GM18861 (cell line): Measurements from ENCODE around the gene SLC28A1.

Experiments
- ATAC-seq: cut with Tn5 transposase; IDR thresholded peaks from one replicate; pipeline ENCODE4 v1.9.1; 2021; ENCODE audit not compliant: unreplicated experiment

SLC28A1 gene

GRCh38 chr15:84929795-84930603 lies 45.5 kb downstream of the SLC28A1 start:
- no peak for ATAC-seq

DNA sequence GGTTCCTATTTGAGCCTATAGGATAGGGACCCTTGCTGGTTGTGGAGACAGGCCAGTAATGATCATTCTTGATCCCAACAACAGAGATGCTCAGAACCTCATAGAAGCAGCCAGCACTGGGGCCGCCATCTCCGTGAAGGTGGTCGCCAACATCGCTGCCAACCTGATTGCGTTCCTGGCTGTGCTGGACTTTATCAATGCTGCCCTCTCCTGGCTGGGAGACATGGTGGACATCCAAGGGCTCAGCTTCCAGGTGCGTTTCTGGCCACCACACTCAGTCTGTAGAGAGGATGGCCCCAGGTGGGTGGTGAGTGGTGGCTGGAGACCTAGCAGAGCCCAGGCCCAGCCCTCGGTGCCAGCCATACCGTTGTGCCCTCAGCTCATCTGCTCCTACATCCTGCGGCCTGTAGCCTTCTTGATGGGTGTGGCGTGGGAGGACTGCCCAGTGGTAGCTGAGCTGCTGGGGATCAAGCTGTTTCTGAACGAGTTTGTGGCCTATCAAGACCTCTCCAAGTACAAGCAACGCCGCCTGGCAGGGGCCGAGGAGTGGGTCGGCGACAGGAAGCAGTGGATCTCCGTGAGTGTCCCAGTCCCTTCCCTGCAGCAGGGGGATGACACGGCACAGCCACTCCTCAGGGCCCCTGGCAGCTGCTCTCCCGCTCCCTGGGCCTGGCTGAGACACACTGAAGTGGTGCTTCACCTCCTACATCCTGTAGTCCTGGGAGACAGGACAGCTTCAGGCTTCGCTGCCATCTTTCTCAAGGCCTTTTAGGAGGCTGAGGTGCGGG lies 50.7 kb downstream of the SLC28A1 start:
- ATAC-seq = no peak

GRCh38 chr15:84937144-84937543 lies 52.7 kb downstream of the SLC28A1 start:
- no peak for ATAC-seq

DNA sequence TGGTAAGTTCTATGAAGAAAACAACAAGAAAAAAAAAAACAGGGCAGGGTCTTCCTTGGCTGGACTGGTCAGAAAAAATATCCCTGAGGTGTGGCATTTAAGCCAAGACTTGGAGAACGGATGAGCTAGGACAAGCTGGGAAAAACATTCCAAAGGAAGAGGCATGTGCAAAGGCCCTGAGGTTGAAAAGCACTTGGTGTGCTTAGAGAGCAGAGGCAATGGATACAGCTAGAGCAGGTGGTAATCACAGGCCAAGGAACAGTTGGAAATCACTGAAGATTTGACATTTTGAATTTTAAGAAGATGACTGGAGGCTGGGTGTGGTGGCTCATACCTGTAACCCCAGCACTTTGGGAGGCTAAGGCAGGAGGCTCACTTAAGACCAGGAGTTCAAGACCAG lies 54.3 kb downstream of the SLC28A1 start:
- ATAC-seq = no peak

DNA sequence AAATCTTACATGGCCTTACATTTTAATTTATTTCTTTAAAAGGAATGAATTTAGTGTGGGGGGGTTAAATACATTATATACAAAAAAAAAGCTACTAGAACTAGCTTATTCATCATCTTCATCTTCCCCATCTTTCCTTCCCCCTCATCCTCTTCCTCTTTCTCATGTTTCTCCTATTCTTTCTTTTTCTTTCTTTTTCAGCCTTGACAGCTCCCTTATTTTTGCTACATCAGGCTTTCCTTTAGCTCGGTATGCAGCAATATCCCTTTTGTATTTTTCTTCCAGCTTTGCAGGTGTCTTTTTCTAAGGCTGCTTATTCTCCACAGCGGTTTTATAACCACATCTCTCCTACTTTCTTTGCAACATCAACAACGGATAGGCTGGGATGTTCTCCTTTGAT lies 55.9 kb downstream of the SLC28A1 start:
- ATAC-seq = no peak

- ATAC-seq = no peak
Observed at GRCh38 chr15:84942456-84942855, 58.0 kb downstream of the SLC28A1 start.

- no peak for ATAC-seq
Observed at GRCh38 chr15:84944311-84944710, 59.8 kb downstream of the SLC28A1 start.

DNA sequence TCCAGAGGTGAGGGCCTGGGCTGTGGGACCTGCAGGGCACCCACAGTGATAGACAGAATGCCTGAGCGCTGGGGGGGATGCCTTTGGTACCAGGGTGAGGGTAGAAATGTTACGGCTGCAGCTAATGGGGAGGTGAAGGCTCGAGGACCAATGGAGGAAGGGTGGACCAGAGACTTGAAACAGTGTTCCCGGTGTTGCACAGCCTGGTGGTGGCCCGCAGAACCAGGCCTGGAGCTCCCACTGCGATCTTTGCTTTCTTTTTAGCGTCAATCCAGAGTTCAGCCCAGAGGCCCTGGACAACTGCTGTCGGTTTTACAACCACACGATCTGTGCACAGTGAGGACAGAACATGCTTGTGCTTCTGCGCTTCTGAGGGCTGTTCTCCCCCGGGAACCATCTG lies 60.4 kb downstream of the SLC28A1 start:
- no peak for ATAC-seq

- no peak for ATAC-seq
Observed at GRCh38 chr15:84946772-84947489, 62.5 kb downstream of the SLC28A1 start.

DNA sequence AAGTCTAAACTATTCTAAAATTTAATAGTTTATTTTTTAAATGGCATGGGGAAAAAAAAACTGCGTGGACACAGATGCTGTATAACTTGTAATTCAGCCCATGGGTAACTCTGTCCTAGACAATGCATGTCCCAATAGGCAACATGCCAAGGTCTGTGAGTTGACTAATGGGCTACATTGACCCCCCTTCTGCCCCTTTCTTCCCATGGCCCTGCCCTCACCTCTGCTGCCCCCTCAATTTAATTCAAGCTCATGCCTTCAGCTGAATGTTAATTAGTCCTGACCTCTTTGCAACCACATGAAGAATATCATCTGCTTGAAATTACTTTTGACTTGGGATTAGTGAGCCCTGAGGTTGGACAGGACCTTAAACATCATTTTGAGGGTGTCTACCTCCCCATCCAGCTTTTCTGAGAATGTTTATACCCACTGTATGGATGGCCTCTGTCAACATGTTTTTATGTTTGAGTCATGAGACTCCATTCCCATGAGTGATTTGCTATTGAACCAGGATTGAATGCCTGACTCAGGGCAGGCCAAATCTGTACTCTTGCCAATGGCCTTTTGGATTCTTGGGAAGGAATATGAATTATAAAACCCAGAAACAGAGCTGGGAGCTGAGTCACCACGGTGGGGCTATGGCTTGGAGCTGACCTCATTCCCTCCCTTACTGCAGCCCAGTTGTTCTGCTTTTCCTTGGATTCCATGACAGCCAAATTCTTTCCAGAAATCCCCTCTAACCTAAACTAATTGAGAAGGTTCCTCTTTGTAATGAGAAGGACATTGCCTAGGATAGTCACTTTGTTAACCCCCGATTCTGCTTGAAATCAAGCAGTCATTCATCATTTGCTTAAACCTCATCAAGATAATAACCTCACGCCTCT lies 63.7 kb downstream of the SLC28A1 start:
- no peak for ATAC-seq

DNA sequence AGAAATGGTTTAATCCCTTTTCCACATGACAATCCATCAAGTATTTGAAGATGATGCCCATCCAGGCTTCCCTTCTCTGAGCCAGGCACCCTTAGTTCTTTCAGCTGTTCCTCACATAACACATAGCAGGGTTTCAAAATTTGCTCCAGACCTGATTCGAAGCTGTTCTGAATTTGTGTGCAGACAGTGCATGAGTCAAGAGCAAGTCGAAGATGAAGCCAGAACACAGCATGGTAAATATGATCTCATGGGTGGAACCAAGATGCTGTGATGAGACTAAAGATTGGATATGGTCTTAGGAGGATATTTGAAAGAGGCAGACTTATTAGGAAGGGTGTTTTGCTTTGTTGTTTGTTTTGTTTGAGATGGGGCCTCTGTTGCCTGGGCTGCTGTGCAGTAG lies 64.6 kb downstream of the SLC28A1 start:
- ATAC-seq = no peak

GRCh38 chr15:84949845-84950569 lies 65.5 kb downstream of the SLC28A1 start:
- no peak for ATAC-seq

DNA sequence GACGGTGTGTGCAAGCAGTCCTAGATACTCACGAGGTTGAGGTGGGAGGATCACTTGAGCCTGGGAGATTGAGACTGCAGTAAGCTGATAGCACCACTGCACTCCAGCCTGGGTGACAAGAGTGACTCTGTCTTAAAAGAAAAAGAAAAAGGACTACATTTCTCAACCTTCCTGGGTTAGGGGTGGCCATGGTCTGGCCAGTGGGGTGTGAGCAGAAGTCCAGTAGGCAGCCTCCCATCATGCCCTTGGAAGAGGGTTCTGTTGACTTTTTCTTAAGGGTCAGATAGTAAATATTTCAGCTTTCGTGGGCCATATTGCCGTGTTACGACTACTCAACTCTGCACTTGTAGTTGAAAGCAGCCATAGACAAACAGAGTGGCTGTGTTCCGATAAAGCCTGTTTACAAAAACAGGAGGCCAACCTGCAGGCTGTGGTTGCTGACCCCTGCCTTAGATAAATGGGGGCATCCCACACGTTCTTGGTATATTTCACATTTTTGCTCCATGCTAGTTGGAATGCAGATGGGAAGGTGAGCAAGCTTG lies 66.2 kb downstream of the SLC28A1 start:
- no peak for ATAC-seq

GRCh38 chr15:84951736-84952135 lies 67.3 kb downstream of the SLC28A1 start:
- ATAC-seq = no peak

GRCh38 chr15:84953136-84953535 lies 68.7 kb downstream of the SLC28A1 start:
- ATAC-seq = no peak

- no peak for ATAC-seq
Observed at GRCh38 chr15:84953726-84954125, 69.3 kb downstream of the SLC28A1 start.

DNA sequence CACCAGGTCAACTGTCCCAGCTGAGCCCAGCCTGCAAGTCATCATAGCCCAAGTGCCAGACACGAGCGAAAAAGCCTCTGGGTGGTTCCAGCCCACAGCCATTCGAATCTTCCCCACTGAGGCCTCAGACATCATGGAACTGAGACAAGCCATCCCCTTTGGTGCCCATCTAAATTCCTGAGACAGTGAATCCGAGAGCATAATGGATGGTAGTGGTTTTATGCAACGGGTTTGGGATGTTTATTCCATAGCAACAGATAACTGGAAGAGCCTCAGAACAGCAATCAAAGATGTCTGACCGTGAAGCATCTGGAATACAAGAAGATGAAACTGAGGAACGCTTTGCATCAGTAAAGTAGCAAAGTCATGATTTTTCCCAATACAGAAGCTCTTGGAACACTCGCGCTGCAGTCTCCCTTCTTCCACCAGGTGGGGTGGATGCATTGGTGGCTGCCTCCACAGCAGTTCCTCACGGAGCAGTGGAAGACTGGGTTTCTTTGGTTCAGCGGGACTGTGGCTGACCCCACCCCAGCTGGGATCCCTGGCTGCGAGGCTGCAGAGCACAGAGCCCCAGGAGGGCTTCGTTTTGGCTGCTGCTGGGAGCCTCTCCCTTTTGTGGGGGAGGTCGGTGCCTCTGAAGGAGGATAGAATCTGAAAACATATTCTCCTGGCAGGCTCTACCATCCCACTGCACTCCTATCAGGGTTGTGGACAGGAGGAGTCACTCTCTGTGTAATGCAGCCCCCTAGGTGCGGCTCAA lies 70.8 kb downstream of the SLC28A1 start:
- ATAC-seq = no peak

- no peak for ATAC-seq
Observed at GRCh38 chr15:84956199-84956598, 71.7 kb downstream of the SLC28A1 start.
